ENCODE measurements around the gene MCCC2. TPM values are rescaled to one million over a fixed set of nuclear protein-coding genes. Genes with fewer than 3 reads are reported as not detected.

MCCC2 gene
- total and polyA plus RNA-seq, 2 of the 8 experiments (the other 6 are each of a cell fraction or from before 2014, with no cell fraction given), result 71.7 to 86.6 TPM

DNA sequence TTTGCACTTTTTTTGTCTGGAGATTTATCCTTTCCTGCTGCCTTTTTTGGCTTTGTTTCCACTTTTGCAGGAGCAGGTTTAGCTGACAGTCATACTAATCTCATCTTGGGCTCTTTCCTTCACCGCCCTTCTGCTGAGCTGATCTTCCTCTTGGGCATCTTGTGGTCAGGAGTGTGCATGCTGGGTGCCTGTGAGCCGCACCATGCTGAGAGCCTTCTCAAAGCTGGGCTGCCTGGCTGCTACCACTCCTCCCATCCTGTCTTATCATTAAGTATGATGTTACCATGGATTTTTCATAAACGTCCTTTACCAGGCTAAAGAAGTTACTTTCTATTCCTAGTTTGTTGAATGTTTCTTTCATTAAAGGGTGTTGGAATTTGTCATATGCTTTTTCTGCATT, 49.5 kb upstream of the MCCC2 start:
- no peaks in the 10 kb centered on the region for H3K23me2 ChIP-seq (ENCODE audit: low read depth, low read length)
- no peak for DNase-seq (ENCODE audit: low read depth in 1 of 2, low spot score in 2 of 2)
- TF ChIP-seq SRF (IDR thresholded peaks at IDR 0.05; ENCODE audit: low read depth, low read length) (no peak), RAD21 (IDR thresholded peaks at IDR 0.05 in 1 of 2, conservative IDR thresholded peaks at IDR 0.05 in 1 of 2; ENCODE audit: low read depth in 2 of 2, low read length in 2 of 2) (no peak), SP1 (IDR thresholded peaks at IDR 0.05; ENCODE audit: low read depth, low read length) (no peak), PHF8 (conservative IDR thresholded peaks at IDR 0.05; ENCODE audit: low read depth, low read length) (no peak), BCL11A (IDR thresholded peaks at IDR 0.05; ENCODE audit: low read depth in 2 of 2, low read length in 2 of 2) (no peak), TCF12 (IDR thresholded peaks at IDR 0.05; ENCODE audit: low read depth, low read length) (no peak), RXRA (IDR thresholded peaks at IDR 0.05; ENCODE audit: insufficient read depth, low read depth, low read length) (no peak), RNF2 (IDR thresholded peaks at IDR 0.05; ENCODE audit: borderline replicate concordance, low read depth, low read length, missing control alignments, poor library complexity, severe bottlenecking) (no peak), GTF2F1 (IDR thresholded peaks at IDR 0.05; ENCODE audit: borderline replicate concordance, low read depth, low read length) (no peak)
- TF ChIP-seq, protein P1, sequence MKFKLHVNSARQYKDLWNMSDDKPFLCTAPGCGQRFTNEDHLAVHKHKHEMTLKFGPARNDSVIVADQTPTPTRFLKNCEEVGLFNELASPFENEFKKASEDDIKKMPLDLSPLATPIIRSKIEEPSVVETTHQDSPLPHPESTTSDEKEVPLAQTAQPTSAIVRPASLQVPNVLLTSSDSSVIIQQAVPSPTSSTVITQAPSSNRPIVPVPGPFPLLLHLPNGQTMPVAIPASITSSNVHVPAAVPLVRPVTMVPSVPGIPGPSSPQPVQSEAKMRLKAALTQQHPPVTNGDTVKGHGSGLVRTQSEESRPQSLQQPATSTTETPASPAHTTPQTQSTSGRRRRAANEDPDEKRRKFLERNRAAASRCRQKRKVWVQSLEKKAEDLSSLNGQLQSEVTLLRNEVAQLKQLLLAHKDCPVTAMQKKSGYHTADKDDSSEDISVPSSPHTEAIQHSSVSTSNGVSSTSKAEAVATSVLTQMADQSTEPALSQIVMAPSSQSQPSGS (IDR thresholded peaks at IDR 0.05; ENCODE audit: low read length), result no peak
- TF ChIP-seq, protein P2, sequence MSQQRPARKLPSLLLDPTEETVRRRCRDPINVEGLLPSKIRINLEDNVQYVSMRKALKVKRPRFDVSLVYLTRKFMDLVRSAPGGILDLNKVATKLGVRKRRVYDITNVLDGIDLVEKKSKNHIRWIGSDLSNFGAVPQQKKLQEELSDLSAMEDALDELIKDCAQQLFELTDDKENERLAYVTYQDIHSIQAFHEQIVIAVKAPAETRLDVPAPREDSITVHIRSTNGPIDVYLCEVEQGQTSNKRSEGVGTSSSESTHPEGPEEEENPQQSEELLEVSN (IDR thresholded peaks at IDR 0.05), result no peak

More for the DNA sequence above, 49.5 kb upstream of the MCCC2 start:
- H3K4me2 ChIP-seq (ENCODE audit: insufficient read depth in 1 of 2, low read depth in 2 of 2, low read length in 2 of 2), result no peak overlapping the region
- peaks cover 0 to 34% (median 12%) of the 10 kb centered on the region in 4 experiments; a peak in 6 of 8 replicates for H3K36me3 ChIP-seq (ENCODE audit: control insufficient read depth in 2 of 4, insufficient read depth in 4 of 4, low read length in 3 of 4)
- 86% methylated on average over 3 of the region's 3 CpGs; no CpG with 5 or more reads in 1 of the 2 experiments for WGBS, 2 experiments (ENCODE audit: extremely low coverage in 1 of 2, insufficient coverage in 1 of 2, insufficient read length in 1 of 2, insufficient replicate concordance in 2 of 2, low coverage in 1 of 2, low lambda C conversion rate in 2 of 2, missing lambda C conversion rate in 1 of 2)
- H4K8ac ChIP-seq (ENCODE audit: extremely low read depth, insufficient read depth, low read length), result no peak overlapping the region
- no peaks in the 10 kb centered on the region for H3K9me3 ChIP-seq (ENCODE audit: insufficient read depth in 2 of 2, low read depth in 1 of 2, low read length in 1 of 2)
- no peak overlapping the region for H2BK20ac ChIP-seq (ENCODE audit: low read length)
- H3K56ac ChIP-seq (replicated peaks; ENCODE audit: insufficient read length, low read depth, low read length), result no peak overlapping the region
- no peaks in the 10 kb centered on the region for H4K20me1 ChIP-seq (replicated peaks in 1 of 2; ENCODE audit: control insufficient read depth in 1 of 2, insufficient read depth in 2 of 2, low read length in 2 of 2)
- no peak overlapping the region for H3K14ac ChIP-seq (ENCODE audit: insufficient read length)
- no peak overlapping the region for H3K9ac ChIP-seq (replicated peaks in 1 of 4; ENCODE audit: extremely low read depth in 1 of 4, low read depth in 3 of 4, low read length in 3 of 4)
- H3K79me1 ChIP-seq (ENCODE audit: low read depth, low read length), result no peaks in the 10 kb centered on the region
- no peak overlapping the region for H2BK15ac ChIP-seq (ENCODE audit: low read length)
- H3K23ac ChIP-seq (ENCODE audit: insufficient read length), result no peak overlapping the region
- H3K18ac ChIP-seq (ENCODE audit: extremely low read depth, low read length), result no peak overlapping the region
- H3K4ac ChIP-seq (replicated peaks; ENCODE audit: insufficient read length, low read depth, low read length), result no peak overlapping the region
- no peak overlapping the region for H2AK5ac ChIP-seq (ENCODE audit: low read depth, low read length)
- no peak overlapping the region for H3K4me3 ChIP-seq (ENCODE audit: extremely low read depth in 1 of 4, insufficient read depth in 2 of 4, low read depth in 3 of 4, low read length in 4 of 4)
- CTCF ChIA-PET (ENCODE audit: partially characterized antibody), result interaction anchor here (1.7 kb wide), 1 partner anchor 221 kb away, joined by 3 read pairs; no protein-coding TSS in a partner anchor
- H2BK120ac ChIP-seq (replicated peaks; ENCODE audit: low read depth, low read length), result no peak overlapping the region
- H3K27me3 ChIP-seq (replicated peaks in 1 of 4; ENCODE audit: control insufficient read depth in 3 of 4, extremely low read depth in 1 of 4, insufficient read depth in 3 of 4, low read length in 3 of 4), result no peaks in the 10 kb centered on the region
- FAIRE-seq, result no peak
- H3K27ac ChIP-seq (ENCODE audit: low read depth, low read length), result no peak overlapping the region
- no peak overlapping the region for H2BK5ac ChIP-seq (ENCODE audit: low read depth, low read length)
- no peak overlapping the region for H2BK12ac ChIP-seq (ENCODE audit: low read depth, low read length)
- no peak overlapping the region for H4K91ac ChIP-seq (replicated peaks; ENCODE audit: insufficient read length, low read length)
- POLR2A ChIA-PET (ENCODE audit: partially characterized antibody), result no interaction called here
- H2AFZ ChIP-seq (ENCODE audit: low read length), result no peak overlapping the region
- H3K4me1 ChIP-seq (replicated peaks in 1 of 4; ENCODE audit: control insufficient read depth in 3 of 4, insufficient read depth in 4 of 4, low read length in 3 of 4), result no peaks in the 10 kb centered on the region
- H4K5ac ChIP-seq (ENCODE audit: insufficient read length, low read depth, low read length), result no peak overlapping the region
- H3K79me2 ChIP-seq (ENCODE audit: control insufficient read depth in 1 of 2, insufficient read depth in 2 of 2, low read length in 2 of 2), result no peaks in the 10 kb centered on the region

All from H1 (cell line).